ENCODE data around the gene ZNF41. TPM values are rescaled to one million over a fixed set of nuclear protein-coding genes. Genes with fewer than 3 reads are reported as not detected.

The ZNF41 gene
- total RNA-seq, 1 experiment from 2014 or later, result 6.6 TPM

DNA sequence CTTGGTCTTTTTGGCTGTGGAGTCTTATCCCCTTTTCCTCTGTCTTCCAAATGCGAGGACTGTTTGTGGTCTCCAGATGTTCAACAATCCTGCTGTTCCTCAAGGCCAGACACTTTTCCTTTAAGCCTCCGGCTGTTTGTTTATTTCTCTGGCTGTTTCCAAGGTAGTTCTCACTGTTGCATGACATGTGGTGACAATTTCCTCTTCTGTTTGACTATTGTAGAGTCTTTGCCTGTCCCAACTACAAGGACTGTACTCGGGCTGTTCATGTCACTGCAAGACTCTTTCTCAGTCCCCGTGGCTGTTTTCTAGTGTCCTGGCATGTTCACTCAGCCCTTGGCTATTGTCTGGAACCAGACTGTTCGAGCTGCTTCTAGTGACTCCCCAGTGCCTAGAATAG lies 62.1 kb downstream of the ZNF41 start:
- no peak for DNase-seq
- H3K4me1 ChIP-seq, result no peaks in the 10 kb centered on the region
- no peaks in the 10 kb centered on the region for H3K9me3 ChIP-seq
- intact Hi-C loops (cut with micrococcal nuclease; ENCODE audit: unreplicated experiment), result no loop called here
- H3K4me3 ChIP-seq (ENCODE audit: low read depth, low read length), result no peak overlapping the region
- no TSS peak for BruUV-seq (replicated peaks)
- Mint-ChIP-seq H3K36me3 (ENCODE audit: insufficient read depth, unreplicated experiment) (no peaks in the 10 kb centered on the region), H3K4me1 (ENCODE audit: low read depth, unreplicated experiment) (no peaks in the 10 kb centered on the region), H3K9me3 (ENCODE audit: unreplicated experiment) (no peaks in the 10 kb centered on the region), H3K4me3 (ENCODE audit: unreplicated experiment) (no peak overlapping the region), H3K27ac (ENCODE audit: unreplicated experiment) (no peak overlapping the region), H3K27me3 (ENCODE audit: insufficient read depth, unreplicated experiment) (no peaks in the 10 kb centered on the region)
- no peaks in the 10 kb centered on the region for H3K36me3 ChIP-seq (ENCODE audit: control insufficient read depth, insufficient read depth, low read length)
- H3K27me3 ChIP-seq (replicated peaks; ENCODE audit: control insufficient read depth, insufficient read depth, low read length), result no peaks in the 10 kb centered on the region
- TF ChIP-seq, protein P1, sequence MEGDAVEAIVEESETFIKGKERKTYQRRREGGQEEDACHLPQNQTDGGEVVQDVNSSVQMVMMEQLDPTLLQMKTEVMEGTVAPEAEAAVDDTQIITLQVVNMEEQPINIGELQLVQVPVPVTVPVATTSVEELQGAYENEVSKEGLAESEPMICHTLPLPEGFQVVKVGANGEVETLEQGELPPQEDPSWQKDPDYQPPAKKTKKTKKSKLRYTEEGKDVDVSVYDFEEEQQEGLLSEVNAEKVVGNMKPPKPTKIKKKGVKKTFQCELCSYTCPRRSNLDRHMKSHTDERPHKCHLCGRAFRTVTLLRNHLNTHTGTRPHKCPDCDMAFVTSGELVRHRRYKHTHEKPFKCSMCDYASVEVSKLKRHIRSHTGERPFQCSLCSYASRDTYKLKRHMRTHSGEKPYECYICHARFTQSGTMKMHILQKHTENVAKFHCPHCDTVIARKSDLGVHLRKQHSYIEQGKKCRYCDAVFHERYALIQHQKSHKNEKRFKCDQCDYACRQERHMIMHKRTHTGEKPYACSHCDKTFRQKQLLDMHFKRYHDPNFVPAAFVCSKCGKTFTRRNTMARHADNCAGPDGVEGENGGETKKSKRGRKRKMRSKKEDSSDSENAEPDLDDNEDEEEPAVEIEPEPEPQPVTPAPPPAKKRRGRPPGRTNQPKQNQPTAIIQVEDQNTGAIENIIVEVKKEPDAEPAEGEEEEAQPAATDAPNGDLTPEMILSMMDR (IDR thresholded peaks at IDR 0.05; ENCODE audit: insufficient read depth in 1 of 2, low read depth in 1 of 2, low read length in 1 of 2, severe bottlenecking in 1 of 2, unreplicated experiment in 1 of 2), result no peak
- CTCF ChIA-PET, result no interaction called here
- POLR2A ChIA-PET, result no interaction called here

DNA sequence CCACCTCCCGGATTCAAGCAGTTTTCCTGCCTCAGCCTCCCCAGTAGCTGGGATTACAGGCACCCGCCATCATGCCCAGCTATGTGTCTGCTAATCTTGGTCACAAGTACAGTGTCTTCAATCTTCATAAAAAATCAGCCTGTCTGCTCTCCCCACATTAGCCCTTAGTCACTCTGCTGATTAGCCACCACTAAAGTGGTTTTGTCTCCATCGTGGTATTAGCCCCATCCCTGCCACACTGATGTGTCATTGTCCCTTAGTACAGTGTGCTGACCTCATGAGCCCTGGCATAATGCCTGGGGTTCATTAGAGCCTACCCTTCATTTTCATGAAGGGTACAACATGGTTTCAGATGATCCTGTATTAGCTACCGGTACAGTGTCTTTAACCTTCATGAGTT lies 62.8 kb downstream of the ZNF41 start:
- DNase-seq, result no peak
- no peak overlapping the region for H3K4me3 ChIP-seq (ENCODE audit: low read depth, low read length)
- POLR2A ChIA-PET, result no interaction called here
- Mint-ChIP-seq H3K27ac (ENCODE audit: unreplicated experiment) (no peak overlapping the region), H3K4me3 (ENCODE audit: unreplicated experiment) (no peak overlapping the region), H3K4me1 (ENCODE audit: low read depth, unreplicated experiment) (no peaks in the 10 kb centered on the region), H3K9me3 (ENCODE audit: unreplicated experiment) (no peaks in the 10 kb centered on the region), H3K36me3 (ENCODE audit: insufficient read depth, unreplicated experiment) (no peaks in the 10 kb centered on the region), H3K27me3 (ENCODE audit: insufficient read depth, unreplicated experiment) (no peaks in the 10 kb centered on the region)
- CTCF ChIA-PET, result no interaction called here
- intact Hi-C loops (cut with micrococcal nuclease; ENCODE audit: unreplicated experiment), result no loop called here
- TF ChIP-seq, protein P1 (IDR thresholded peaks at IDR 0.05; ENCODE audit: insufficient read depth in 1 of 2, low read depth in 1 of 2, low read length in 1 of 2, severe bottlenecking in 1 of 2, unreplicated experiment in 1 of 2), result no peak
- H3K9me3 ChIP-seq, result no peaks in the 10 kb centered on the region
- no peaks in the 10 kb centered on the region for H3K27me3 ChIP-seq (replicated peaks; ENCODE audit: control insufficient read depth, insufficient read depth, low read length)
- no peaks in the 10 kb centered on the region for H3K4me1 ChIP-seq
- BruUV-seq (replicated peaks), result no TSS peak
- H3K36me3 ChIP-seq (ENCODE audit: control insufficient read depth, insufficient read depth, low read length), result no peaks in the 10 kb centered on the region

DNA sequence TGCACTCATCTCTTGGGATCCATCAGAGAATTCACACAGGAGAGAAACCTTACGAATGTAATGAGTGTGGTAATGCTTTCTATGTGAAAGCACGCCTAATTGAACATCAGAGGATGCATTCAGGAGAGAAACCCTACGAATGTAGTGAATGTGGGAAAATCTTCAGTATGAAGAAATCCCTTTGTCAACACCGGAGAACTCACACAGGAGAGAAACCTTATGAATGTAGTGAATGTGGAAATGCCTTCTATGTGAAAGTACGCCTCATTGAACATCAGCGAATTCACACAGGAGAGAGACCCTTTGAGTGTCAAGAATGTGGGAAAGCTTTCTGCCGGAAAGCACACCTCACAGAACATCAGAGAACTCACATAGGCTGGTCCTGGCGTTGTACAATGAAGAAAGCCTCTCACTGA lies 69.8 kb downstream of the ZNF41 start:
- H3K27me3 Mint-ChIP-seq (ENCODE audit: insufficient read depth, unreplicated experiment), result no peaks in the 10 kb centered on the region
- no peak for DNase-seq
- CTCF ChIA-PET, result no interaction called here
- H3K9me3 ChIP-seq, result no peaks in the 10 kb centered on the region
- BruUV-seq (replicated peaks), result no TSS peak
- no peaks in the 10 kb centered on the region for H3K4me1 Mint-ChIP-seq (ENCODE audit: low read depth, unreplicated experiment)
- no peaks in the 10 kb centered on the region for H3K36me3 ChIP-seq (ENCODE audit: control insufficient read depth, insufficient read depth, low read length)
- POLR2A ChIA-PET, result no interaction called here
- intact Hi-C loops (cut with micrococcal nuclease; ENCODE audit: unreplicated experiment), result no loop called here
- H3K27me3 ChIP-seq (replicated peaks; ENCODE audit: control insufficient read depth, insufficient read depth, low read length), result no peaks in the 10 kb centered on the region
- H3K4me1 ChIP-seq, result no peaks in the 10 kb centered on the region
- no peak overlapping the region for H3K4me3 Mint-ChIP-seq (ENCODE audit: unreplicated experiment)
- no peaks in the 10 kb centered on the region for H3K36me3 Mint-ChIP-seq (ENCODE audit: insufficient read depth, unreplicated experiment)
- no peak overlapping the region for H3K4me3 ChIP-seq (ENCODE audit: low read depth, low read length)
- TF ChIP-seq, protein P1 (IDR thresholded peaks at IDR 0.05; ENCODE audit: insufficient read depth in 1 of 2, low read depth in 1 of 2, low read length in 1 of 2, severe bottlenecking in 1 of 2, unreplicated experiment in 1 of 2), result no peak
- H3K27ac Mint-ChIP-seq (ENCODE audit: unreplicated experiment), result no peak overlapping the region
- no peaks in the 10 kb centered on the region for H3K9me3 Mint-ChIP-seq (ENCODE audit: unreplicated experiment)

Other genes with a start within 250 kb of the ZNF41 start
- gene ZNF157, start 112.6 kb downstream of the ZNF41 start, total RNA-seq (2022), result not detected in 2 replicates
- 65.4 and 68.5 TPM in 2 replicates for gene ARAF, start 78.0 kb upstream of the ZNF41 start, total RNA-seq (2022)
- gene TIMP1, start 99.2 kb upstream of the ZNF41 start, total RNA-seq (2022), result 3.9 and 5.0 TPM in 2 replicates
- gene SYN1, start 136.6 kb upstream of the ZNF41 start, total RNA-seq (2022), result not detected in 2 replicates
- gene CFP, start 146.7 kb upstream of the ZNF41 start, total RNA-seq (2022), result 0.34 and 0.88 TPM in 2 replicates
- 28.9 and 29.3 TPM in 2 replicates for gene ELK1, start 167.3 kb upstream of the ZNF41 start, total RNA-seq (2022)
- gene UXT, start 176.0 kb upstream of the ZNF41 start, total RNA-seq (2022), result 116 and 120 TPM in 2 replicates